ENCODE measurements around the gene FSIP2. TPM values are rescaled to one million over a fixed set of nuclear protein-coding genes. Genes with fewer than 3 reads are reported as not detected.

Gene FSIP2
- 0.03 and 0.13 TPM in 2 replicates for total RNA-seq

DNA sequence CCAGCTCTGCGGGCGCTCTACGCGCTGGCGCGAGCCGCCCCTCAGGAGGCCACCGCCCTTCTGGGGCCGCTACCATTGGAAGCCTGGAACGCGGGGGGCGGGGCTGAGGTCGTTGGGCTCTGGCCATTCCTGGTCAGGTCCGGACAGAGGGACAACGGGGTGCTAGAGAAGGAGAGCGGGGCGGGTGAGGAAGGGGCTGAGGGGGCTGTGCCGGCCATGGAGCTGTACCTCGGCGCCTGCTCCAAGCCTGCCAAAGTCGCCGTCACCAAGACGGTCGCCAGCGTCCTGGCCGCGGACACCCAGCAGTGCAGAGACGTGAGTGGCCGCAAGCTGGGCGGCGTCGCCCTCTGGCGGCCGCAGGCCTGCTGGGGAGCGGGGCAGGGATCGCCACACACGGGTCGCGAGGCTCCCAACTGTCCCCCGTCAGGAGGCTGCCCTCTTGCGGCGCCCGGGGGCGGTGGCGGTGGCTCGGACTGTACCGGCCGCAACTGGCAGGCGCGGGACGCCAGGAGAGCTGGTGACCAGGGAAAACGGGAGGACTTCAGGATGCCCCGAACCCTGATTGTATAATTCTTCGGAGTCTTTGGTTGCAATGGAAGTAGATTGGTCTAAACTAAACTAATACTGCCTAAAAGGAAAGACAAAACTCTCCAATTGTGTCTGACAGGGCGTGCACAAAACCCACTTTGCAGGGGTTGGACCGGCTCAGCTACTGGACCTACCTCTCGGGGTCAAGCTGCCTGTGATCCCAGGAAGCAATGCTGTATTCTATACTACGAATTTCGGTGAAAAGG lies at the start of gene FSIP2:
Gene FSIP2 (plus strand): TSS at position 126 of the 794 bp plus-strand sequence. CDS start 91 bp downstream, at position 217.

Data from smooth muscle cell of the pulmonary artery (primary cell).